Esophagus squamous epithelium (tissue), 5 donors: Measurements from ENCODE around the gene PROCR. TPM values are rescaled to one million over a fixed set of nuclear protein-coding genes. Genes with fewer than 3 reads are reported as not detected.
"Not testable (repeated sequence)": the region's sequence is repeated elsewhere in the genome, so short reads cannot be mapped to it uniquely, and the experiment has no call there.

Experiments
- DNase-seq: peaks from one replicate; lab custom pipeline; 2025; lab: John Stamatoyannopoulos, UW
- H3K27ac ChIP-seq, 4 donors: fragments of 200-600 bp; sonication (generic); one replicate each; pipeline ENCODE4 v1.5.1; 2016 to 2019; ENCODE audit warnings: mild to moderate bottlenecking in 1 of 4
- H3K27me3 ChIP-seq, 4 donors: fragments of 200-600 bp; sonication (generic); 1 replicate in 3 of 4; 2 replicates in 1 of 4; pipeline versions ENCODE4 v1.5.1 to v1.6.0; 2017 to 2021; ENCODE audit warnings: antibody characterized with exemption in 1 of 4
- H3K36me3 ChIP-seq, 3 donors: fragments of 200-600 bp; sonication (generic); one replicate each; pipeline ENCODE4 v1.5.1; 2016 to 2019
- H3K4me1 ChIP-seq, 3 donors: fragments of 200-600 bp; sonication (generic); one replicate each; pipeline ENCODE4 v1.5.1; 2017 to 2019
- H3K4me3 ChIP-seq, 4 donors: fragments of 200-600 bp; sonication (generic); 1 replicate in 3 of 4; 2 replicates in 1 of 4; pipeline ENCODE4 v1.5.1; 2016 to 2019; ENCODE audit warnings: mild to moderate bottlenecking in 2 of 4, moderate library complexity in 1 of 4
- H3K9me3 ChIP-seq, 3 donors: fragments of 200-600 bp; sonication (generic); one replicate each; pipeline ENCODE4 v1.5.1; 2016 to 2019
- POLR2A ChIP-seq, 4 donors: fragments of 450-650 bp; IDR thresholded peaks; one replicate each; pipeline ENCODE4 v1.6.1; 2017; ENCODE audit warnings: antibody characterized with exemption in 4 of 4, mild to moderate bottlenecking in 4 of 4, moderate library complexity in 3 of 4
- WGBS, 2 donors: methylation state at CpG; one replicate each; pipeline ENCODE4 v1.1.5; 2018; 5-methylcytosine and 5-hydroxymethylcytosine counted together
- intact Hi-C: fragments of 100-400 bp; cut with DNase I; formaldehyde crosslinking; loops from one replicate; pipeline ENCODE4 v1.15.0; 2022
- total RNA-seq, 4 donors: library from RNA; depleted of rRNA; stranded (reverse); fragments of >200 nt; gene quantifications; one replicate each; pipeline ENCODE4 v1.1.0, GENCODE V29; 2016
- TF ChIP-seq, protein P1 (sequence below), 6 experiments: fragments of 450-650 bp in 4 of 6; fragments of 200-600 bp in 2 of 6; sonication (generic) in 2 of 6; IDR thresholded peaks; one replicate each; pipeline ENCODE4 v1.5.1; 2016 to 2019; ENCODE audit warnings: antibody characterized with exemption in 6 of 6, mild to moderate bottlenecking in 4 of 6, moderate library complexity in 4 of 6
- donor health status: DM: yes; HTN: yes; CAD: no.

PROCR gene
- total RNA-seq, 4 donors from 2014 or later, result 2.5 to 19.6 (median 14.6) TPM

DNA sequence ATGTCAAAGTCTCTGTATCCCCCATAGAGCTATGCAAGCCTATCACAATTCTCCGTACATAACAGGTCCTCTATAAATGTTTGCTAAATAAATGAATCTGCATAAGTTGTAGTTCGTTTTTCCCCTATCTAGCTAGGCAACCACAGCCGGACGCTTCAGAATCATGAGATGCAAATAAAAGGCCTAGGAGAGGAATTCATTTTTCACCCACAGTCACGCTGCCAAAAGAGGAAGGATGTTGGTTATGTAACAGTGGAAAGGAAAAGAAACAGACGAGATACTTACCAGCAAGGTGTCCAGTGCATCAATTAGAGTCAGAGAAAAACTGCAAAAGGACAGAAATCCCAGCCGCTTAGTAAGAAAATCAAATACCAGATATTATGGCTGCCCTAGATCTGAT, 27.2 kb upstream of the PROCR start:
- WGBS, 2 donors, result 47% methylated on average over 7 of the region's 7 CpGs
- Histone ChIP-seq H3K4me3 (no peak overlapping the region), H3K4me1 (peaks cover 8 to 38% (median 11%) of the 10 kb centered on the region in 3 donors), H3K9me3 (no peaks in the 10 kb centered on the region), H3K36me3 (peaks cover 6 to 52% (median 7%) of the 10 kb centered on the region in 3 donors), H3K27me3 (no peaks in the 10 kb centered on the region), H3K27ac (peak overlapping the region in 1 of 4 donors; percentile 9)
- intact Hi-C loops, result loop anchor here (5.0 kb wide), 1 partner anchor 63 kb away; no protein-coding TSS in a partner anchor
- TF ChIP-seq POLR2A (IDR thresholded peaks at IDR 0.05), result no peak
- TF ChIP-seq, protein P1, sequence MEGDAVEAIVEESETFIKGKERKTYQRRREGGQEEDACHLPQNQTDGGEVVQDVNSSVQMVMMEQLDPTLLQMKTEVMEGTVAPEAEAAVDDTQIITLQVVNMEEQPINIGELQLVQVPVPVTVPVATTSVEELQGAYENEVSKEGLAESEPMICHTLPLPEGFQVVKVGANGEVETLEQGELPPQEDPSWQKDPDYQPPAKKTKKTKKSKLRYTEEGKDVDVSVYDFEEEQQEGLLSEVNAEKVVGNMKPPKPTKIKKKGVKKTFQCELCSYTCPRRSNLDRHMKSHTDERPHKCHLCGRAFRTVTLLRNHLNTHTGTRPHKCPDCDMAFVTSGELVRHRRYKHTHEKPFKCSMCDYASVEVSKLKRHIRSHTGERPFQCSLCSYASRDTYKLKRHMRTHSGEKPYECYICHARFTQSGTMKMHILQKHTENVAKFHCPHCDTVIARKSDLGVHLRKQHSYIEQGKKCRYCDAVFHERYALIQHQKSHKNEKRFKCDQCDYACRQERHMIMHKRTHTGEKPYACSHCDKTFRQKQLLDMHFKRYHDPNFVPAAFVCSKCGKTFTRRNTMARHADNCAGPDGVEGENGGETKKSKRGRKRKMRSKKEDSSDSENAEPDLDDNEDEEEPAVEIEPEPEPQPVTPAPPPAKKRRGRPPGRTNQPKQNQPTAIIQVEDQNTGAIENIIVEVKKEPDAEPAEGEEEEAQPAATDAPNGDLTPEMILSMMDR (IDR thresholded peaks at IDR 0.05), result no peak
- DNase-seq, result no peak

- WGBS, 2 donors, result 29 to 49% methylated on average over 2 of the region's 2 CpGs
- Histone ChIP-seq H3K27me3 (no peaks in the 10 kb centered on the region), H3K4me3 (no peak overlapping the region), H3K9me3 (no peaks in the 10 kb centered on the region), H3K4me1 (peaks cover 8 to 38% (median 11%) of the 10 kb centered on the region in 3 donors), H3K36me3 (peaks cover 2 to 47% (median 6%) of the 10 kb centered on the region in 3 donors), H3K27ac (peak overlapping the region in 3 of 4 donors; percentile 9 to 46 (median 35))
- TF ChIP-seq POLR2A (IDR thresholded peaks at IDR 0.05), result no peak
- TF ChIP-seq, protein P1 (IDR thresholded peaks at IDR 0.05), result peak; percentile 26 to 93 (median 66)
- intact Hi-C loops, result loop anchor here (5.0 kb wide), 1 partner anchor 62 kb away; no protein-coding TSS in a partner anchor
- no peak for DNase-seq
Observed at GRCh38 chr20:35145141-35145564, 26.7 kb upstream of the PROCR start.

DNA sequence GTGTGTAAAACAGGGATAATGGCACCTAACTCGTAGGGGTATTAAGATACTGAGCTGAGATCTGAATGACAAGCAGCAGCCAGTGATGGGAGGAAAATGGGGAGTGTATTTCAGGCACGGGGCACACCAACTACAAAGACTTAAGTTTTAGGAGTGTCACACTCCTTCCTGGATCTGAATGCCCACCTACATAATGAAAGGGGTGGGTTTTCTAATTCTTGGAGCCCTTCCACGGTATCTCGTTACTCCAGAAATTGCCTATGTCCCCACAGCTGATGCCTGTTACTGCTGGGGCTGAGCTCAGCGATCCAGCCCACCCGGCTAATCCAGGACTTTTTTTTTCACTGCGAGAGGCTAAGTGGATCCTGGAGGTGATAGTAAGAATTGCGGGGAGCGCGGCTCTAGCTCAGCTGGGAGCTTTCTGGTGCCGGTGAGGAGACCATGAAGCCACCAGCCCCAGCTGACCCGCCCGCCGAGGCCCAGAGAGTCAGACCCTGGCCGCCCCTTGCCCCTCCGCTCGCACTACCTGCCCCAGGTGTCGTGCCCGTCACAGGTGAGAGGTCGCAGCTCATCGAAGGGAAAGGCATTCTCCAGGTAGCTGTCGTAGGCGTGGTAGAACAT, 25.5 kb upstream of the PROCR start:
- Histone ChIP-seq H3K9me3 (no peaks in the 10 kb centered on the region), H3K27me3 (no peaks in the 10 kb centered on the region), H3K4me1 (peaks cover 8 to 42% (median 11%) of the 10 kb centered on the region in 3 donors), H3K36me3 (peaks cover 0 to 34% (median 6%) of the 10 kb centered on the region in 3 donors), H3K27ac (peak overlapping the region; percentile 84 to 91 (median 90)), H3K4me3 (peak overlapping the region; percentile 62 to 75 (median 72))
- no peak for DNase-seq
- intact Hi-C loops, result loop anchor here (5.0 kb wide), 1 partner anchor 61 kb away; no protein-coding TSS in a partner anchor
- WGBS, 2 donors, result 5 to 9% methylated on average over 11 to 12 of the region's 23 CpGs
- TF ChIP-seq POLR2A (IDR thresholded peaks at IDR 0.05), result no peak
- TF ChIP-seq, protein P1 (IDR thresholded peaks at IDR 0.05), result peak in 1 of 6 experiments; percentile 32

DNA sequence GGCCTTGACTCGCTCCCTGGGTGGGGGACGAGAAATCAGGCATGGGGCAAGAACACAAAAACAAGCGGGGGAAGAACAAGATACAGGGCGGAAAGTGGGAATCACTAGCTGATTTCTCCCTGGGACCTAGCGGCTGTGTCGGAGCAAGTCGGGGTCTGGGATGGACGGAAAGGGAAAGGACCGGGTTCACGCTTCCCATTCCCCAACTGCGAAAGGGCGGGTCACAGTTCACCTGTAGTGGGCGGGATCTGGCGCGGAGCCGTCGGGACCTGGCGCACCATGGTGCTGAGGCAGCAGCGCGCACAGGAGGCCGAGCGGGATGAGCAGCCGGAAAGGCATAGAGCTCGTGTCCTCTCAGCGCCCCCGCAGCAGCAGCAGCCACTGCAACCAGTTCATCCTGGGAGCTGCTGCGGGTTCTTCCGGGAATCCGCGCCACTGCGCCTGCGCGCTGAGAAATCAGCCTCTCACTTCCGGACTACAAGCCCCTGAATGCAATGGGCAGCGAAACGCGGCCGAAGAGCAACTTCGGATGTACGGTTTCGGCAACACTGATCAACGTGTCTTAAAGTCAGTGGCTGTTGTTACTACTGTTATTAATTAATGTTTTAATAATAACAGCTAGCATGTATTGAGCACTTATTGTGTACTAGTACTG, 24.8 kb upstream of the PROCR start, which contains the start of gene EDEM2:
EDEM2 (minus strand) TSS at position 417 of the 655 bp plus-strand sequence; CDS start at position 339, 78 bp downstream.
- Histone ChIP-seq H3K4me3 (peak within 1 kb of the TSS; percentile 62 to 75 (median 72)), H3K27me3 (no peaks in the 10 kb centered on the region), H3K27ac (peak within 1 kb of the TSS; percentile 84 to 91 (median 90)), H3K9me3 (no peaks in the 10 kb centered on the region), H3K4me1 (peaks cover 8 to 43% (median 11%) of the 10 kb centered on the region in 3 donors), H3K36me3 (peaks cover 0 to 28% (median 6%) of the 10 kb centered on the region in 3 donors)
- TF ChIP-seq, protein P1 (IDR thresholded peaks at IDR 0.05), result peak in 1 of 6 experiments; percentile 26
- TF ChIP-seq POLR2A (IDR thresholded peaks at IDR 0.05), result peak in 2 of 4 donors; percentile 51 to 67
- peak; percentile 48 for DNase-seq
- intact Hi-C loops, result loop anchor here (5.0 kb wide), 1 partner anchor 60 kb away; no protein-coding TSS in a partner anchor
- WGBS, 2 donors, result 0% methylated on average over 20 to 26 of the region's 42 CpGs

DNA sequence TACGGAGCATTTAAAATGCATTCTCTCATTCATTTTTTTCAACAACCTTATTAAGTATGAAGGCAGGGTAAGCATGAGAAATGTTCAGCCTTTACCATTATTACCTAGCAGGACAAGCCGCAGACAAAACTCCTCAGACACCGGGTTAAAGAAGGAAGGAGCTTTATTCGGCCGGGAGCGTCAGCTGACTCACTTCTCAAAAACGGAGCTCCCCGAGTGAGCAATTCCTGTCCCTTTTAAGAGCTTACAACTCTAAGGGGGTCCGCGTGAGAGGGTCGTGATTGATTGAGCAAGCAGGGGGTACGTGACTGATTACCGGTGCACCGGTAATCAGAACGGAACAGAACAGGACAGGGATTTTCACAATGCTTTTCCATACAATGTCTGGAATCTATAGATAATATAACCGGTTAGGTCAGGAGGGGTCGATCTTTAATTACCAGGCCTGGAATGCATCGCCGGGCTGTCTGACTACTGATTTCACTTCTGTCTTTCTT, 24.2 kb upstream of the PROCR start:
- H3K9me3 ChIP-seq, DNase-seq, H3K27me3 ChIP-seq: not testable (repeated sequence)
- Histone ChIP-seq H3K4me1 (peaks cover 8 to 43% (median 11%) of the 10 kb centered on the region in 3 donors), H3K4me3 (peak overlapping the region; percentile 62 to 75 (median 72)), H3K27ac (peak overlapping the region; percentile 84 to 91 (median 90)), H3K36me3 (peaks cover 0 to 22% (median 6%) of the 10 kb centered on the region in 3 donors)
- intact Hi-C loops, result loop anchor here (5.0 kb wide), 1 partner anchor 60 kb away; no protein-coding TSS in a partner anchor
- 2 to 3% methylated on average over 19 of the region's 19 CpGs for WGBS, 2 donors
